Measurements from ENCODE around the gene ZBTB47. TPM values are rescaled to one million over a fixed set of nuclear protein-coding genes. Genes with fewer than 3 reads are reported as not detected.

The ZBTB47 gene
- total RNA-seq, 2 donors from 2014 or later, result 1.9 to 2.7 TPM

DNA sequence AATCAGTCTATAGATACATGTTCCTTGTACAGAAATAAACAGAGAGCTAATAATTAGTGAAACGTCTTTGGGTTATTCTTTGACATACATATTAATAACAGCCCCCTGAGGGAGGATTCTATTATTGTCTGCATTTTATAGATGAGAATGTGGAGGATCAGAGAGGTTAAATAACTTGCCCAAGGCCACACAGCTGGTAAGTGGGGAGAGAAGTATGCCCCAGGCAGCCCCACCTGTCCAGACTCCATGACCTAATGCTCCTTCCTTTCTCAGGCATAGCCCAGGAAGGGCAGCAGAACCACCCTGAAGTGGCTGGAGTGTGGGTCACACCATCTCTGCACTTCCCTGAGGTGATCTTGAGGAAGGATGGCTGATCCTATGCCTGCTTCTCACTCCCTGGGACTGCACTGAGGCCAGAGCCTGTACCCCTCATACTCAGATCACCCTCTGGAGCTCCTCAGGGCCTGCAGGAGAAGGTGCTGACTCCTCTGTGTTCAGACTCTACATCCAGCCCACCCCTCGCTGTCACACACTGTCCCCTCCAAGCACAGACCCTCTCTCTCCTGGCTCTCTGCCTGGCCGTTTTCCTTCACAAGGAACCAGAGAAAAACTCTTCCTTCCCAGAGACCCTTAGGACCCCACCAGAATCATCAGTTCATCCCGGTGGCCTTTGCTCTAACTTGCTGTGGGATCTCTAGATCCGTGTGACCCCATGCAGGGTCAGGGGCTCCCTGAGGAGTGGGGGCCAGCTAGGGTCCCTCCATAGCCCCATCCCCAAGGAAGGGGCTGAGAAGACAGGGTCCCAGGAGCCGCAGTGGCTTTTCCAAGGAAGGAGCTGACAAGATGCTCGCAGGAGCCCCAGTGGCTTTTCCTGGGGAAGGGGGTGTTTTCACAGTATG, 53.5 kb downstream of the ZBTB47 start:
- ATAC-seq (no peak), DNase-seq (ENCODE audit: low spot score) (peak; percentile 37)
- H3K4me3 Mint-ChIP-seq, result no peak overlapping the region
- no peaks in the 10 kb centered on the region for H3K4me1 Mint-ChIP-seq (ENCODE audit: low read depth in 2 of 2)
- H3K9me3 Mint-ChIP-seq, result no peaks in the 10 kb centered on the region
- H3K27ac Mint-ChIP-seq, result no peak overlapping the region
- H3K27me3 Mint-ChIP-seq, result no peaks in the 10 kb centered on the region
- no peaks in the 10 kb centered on the region for H3K36me3 Mint-ChIP-seq

DNA sequence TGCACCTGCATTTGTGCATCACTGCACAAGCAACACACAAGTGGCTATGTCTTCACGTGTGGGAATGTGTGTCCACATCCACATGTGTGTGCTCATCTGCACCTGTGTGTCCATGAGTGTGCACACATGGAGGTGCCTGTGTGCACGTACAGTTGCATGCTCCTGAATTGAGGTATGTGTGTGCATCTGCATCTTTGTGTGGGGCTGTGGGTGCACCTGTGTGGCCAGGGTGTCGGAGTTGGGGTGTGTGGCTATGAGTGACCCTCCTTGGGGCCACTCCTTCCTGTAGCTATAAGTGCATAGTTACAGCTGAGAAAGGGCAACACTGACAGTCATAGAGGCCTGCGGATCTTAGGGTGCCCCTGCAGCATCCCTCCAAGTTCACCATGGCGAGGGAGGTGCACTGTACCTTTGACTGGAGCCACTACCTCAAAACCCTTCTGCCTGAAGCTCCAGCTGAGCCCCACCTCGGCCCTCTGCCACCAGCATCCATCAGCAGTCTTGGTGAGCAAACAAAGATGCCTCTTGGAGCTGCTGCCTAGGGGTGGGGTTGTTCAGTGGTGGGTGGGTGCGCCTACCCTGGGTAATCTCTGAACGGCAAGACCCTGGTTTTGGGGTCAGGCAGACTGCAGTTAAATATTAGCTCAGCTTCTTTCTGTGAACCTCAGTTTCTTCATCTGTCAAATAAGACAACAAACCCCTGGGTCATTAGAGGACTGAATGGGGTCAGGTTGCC, 54.3 kb downstream of the ZBTB47 start:
- ATAC-seq, result no peak
- Mint-ChIP-seq H3K4me1 (ENCODE audit: low read depth in 2 of 2) (no peaks in the 10 kb centered on the region), H3K9me3 (no peaks in the 10 kb centered on the region), H3K27ac (no peak overlapping the region), H3K4me3 (no peak overlapping the region), H3K27me3 (no peaks in the 10 kb centered on the region), H3K36me3 (no peaks in the 10 kb centered on the region)
- no peak for DNase-seq (ENCODE audit: low spot score)

DNA sequence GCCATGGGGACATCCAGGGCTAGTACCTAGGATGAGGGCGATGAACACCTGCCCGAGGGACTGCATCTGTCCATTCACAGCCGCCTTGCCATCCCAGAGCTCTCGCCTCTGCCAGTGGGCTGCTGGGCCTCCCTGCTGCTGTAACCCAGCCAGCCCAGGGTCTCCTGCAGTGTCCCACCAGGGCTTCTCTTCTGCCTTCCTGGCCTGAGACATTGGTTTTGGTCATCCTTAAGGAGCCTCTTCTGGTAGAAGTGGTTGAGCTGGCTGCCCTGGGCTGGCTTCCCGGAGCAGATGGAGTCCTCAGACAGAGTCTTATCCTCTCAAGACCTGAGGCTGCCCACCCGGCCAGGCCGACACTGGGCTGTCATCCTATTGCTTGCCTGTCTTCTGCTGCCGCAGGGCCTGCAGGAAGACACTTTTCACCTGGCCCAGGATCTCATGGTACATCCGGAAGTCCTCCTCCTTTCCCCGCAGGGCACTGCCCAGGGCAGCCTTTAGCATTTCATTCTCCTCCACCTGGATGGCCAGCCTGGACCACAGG, 55.2 kb downstream of the ZBTB47 start:
- ATAC-seq, result no peak
- Mint-ChIP-seq H3K27me3 (peaks cover 0 to 3% of the 10 kb centered on the region in 2 donors), H3K4me1 (ENCODE audit: low read depth in 2 of 2) (no peaks in the 10 kb centered on the region), H3K4me3 (no peak overlapping the region), H3K36me3 (no peaks in the 10 kb centered on the region), H3K9me3 (no peaks in the 10 kb centered on the region), H3K27ac (no peak overlapping the region)
- DNase-seq (ENCODE audit: low spot score), result no peak

DNA sequence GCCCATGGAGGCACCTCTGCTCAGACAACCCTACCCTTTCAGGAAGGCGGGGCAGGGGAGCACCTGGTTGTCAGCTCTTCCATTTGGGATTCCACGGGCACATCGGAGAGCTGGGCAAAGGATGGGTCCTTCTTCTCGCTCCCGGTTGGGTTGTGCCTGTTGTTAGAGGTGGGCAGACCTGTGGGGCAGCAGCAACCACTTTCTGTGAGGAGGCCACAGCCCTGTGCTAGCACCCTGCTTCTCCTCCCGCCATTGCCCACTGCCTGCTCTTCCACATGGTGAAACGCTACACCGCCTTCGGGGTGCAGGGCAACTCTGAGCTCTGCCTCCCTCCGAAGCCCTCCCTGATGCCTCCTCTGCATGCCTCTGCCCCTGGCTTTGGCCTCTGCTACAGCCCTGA, 56.1 kb downstream of the ZBTB47 start:
- H3K4me3 Mint-ChIP-seq, result no peak overlapping the region
- no peaks in the 10 kb centered on the region for H3K36me3 Mint-ChIP-seq
- DNase-seq (ENCODE audit: low spot score), result peak; percentile 56
- no peak for ATAC-seq
- H3K4me1 Mint-ChIP-seq (ENCODE audit: low read depth in 2 of 2), result no peaks in the 10 kb centered on the region
- H3K9me3 Mint-ChIP-seq, result no peaks in the 10 kb centered on the region
- H3K27ac Mint-ChIP-seq, result no peak overlapping the region
- peaks cover 0 to 3% of the 10 kb centered on the region in 2 donors for H3K27me3 Mint-ChIP-seq

DNA sequence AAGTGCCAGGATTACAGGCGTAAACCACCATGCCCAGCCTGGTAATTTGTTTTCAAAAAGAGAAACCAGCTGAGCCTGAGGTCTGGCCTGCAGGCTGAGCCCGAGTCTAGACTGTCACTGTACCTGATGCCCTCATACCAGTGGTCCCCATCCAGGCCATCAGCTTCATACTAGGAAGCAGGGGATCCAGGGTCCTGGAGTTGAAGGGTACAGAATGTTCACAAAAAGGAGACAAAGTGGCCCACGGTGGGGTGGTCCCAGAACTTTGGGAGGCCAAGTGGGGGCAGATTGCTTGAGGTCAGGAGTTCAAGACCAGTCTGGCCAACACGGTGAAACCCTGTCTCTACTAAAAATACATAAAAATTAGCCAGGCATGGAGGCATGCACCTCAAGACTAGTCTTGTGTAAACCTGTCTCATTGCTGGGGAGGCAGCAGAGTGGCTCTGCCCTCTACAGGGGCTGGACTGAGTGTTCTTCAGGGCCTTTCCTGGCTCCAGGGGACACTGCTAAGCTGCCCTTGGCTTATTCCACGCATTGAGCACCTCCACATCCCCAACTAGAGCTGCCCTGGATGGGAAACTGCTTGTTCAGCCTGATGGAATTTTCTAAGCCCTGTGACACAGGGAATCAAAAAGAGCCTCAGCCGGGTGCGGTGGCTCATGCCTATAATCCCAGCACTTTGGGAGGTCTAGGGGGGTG, 57.0 kb downstream of the ZBTB47 start:
- no peaks in the 10 kb centered on the region for H3K9me3 Mint-ChIP-seq
- ATAC-seq (no peak), DNase-seq (ENCODE audit: low spot score) (peak; percentile 25)
- H3K27ac Mint-ChIP-seq, result no peak overlapping the region
- no peaks in the 10 kb centered on the region for H3K36me3 Mint-ChIP-seq
- H3K4me3 Mint-ChIP-seq, result no peak overlapping the region
- H3K4me1 Mint-ChIP-seq (ENCODE audit: low read depth in 2 of 2), result no peaks in the 10 kb centered on the region
- H3K27me3 Mint-ChIP-seq, result peaks cover 0 to 3% of the 10 kb centered on the region in 2 donors

DNA sequence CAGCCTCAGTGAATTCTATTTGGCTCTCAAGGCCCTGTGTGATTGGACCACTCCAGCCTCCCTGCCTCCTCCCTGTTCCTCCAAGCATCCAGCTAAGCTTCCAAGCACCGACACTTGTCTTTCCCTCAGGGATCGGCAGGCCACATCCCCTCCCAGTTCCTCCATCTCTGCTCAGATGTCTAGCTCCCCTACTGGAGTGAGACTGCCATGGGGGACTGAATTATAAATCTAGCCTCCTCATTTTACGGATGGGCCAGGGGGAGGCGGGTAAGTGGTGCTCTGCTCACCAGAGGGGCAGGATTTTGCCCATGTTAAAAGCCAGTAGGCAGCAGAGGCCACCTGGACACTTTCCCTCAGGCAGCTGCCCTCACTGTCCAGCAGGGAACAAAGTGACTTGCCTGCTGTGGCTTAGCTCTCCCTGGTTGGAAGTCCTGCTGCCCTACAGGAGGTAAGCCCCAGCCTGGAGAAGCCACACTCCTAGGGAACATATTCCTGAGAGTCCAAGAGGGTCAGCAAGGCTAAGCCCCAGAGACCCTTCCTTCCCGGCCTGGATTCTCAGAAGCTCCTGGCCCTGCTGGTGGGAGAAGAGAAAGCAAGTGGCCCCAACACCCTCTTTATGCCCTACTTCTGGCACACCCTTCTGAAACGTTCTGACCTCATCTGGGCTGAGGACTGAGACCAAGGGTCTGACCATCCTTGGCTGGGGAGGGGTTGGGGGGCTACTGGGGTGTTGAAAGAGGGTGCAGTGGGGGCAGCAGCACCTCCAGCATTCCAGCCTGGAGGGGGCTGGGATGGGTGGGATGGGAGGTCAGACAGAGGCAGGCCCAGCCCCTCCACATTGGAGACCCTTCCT, 58.2 kb downstream of the ZBTB47 start:
- no peaks in the 10 kb centered on the region for H3K9me3 Mint-ChIP-seq
- peak; percentile 39 for DNase-seq (ENCODE audit: low spot score)
- no peaks in the 10 kb centered on the region for H3K36me3 Mint-ChIP-seq
- no peak overlapping the region for H3K4me3 Mint-ChIP-seq
- no peaks in the 10 kb centered on the region for H3K4me1 Mint-ChIP-seq (ENCODE audit: low read depth in 2 of 2)
- peaks cover 0 to 3% of the 10 kb centered on the region in 2 donors for H3K27me3 Mint-ChIP-seq
- H3K27ac Mint-ChIP-seq, result no peak overlapping the region
- ATAC-seq, result no peak

DNA sequence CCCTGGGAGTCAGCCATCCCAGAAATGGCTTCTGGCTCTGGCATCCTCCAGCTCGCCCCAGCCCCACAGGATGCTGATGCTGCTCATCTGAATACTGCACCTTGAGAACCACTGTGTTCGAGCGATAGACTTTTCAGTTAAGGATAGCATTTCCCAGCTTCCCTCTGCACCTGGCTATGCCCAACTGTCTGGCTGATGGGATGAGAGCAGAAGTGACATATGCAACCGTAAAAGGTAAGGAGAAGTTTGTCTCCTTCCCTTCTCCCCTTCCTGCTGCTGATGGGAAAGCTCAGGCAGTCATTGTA, 58.8 kb downstream of the ZBTB47 start:
- H3K27ac Mint-ChIP-seq, result no peak overlapping the region
- no peaks in the 10 kb centered on the region for H3K36me3 Mint-ChIP-seq
- peaks cover 0 to 3% of the 10 kb centered on the region in 2 donors for H3K27me3 Mint-ChIP-seq
- H3K9me3 Mint-ChIP-seq, result no peaks in the 10 kb centered on the region
- H3K4me3 Mint-ChIP-seq, result no peak overlapping the region
- DNase-seq (ENCODE audit: low spot score) (peak; percentile 37), ATAC-seq (no peak)
- no peaks in the 10 kb centered on the region for H3K4me1 Mint-ChIP-seq (ENCODE audit: low read depth in 2 of 2)

DNA sequence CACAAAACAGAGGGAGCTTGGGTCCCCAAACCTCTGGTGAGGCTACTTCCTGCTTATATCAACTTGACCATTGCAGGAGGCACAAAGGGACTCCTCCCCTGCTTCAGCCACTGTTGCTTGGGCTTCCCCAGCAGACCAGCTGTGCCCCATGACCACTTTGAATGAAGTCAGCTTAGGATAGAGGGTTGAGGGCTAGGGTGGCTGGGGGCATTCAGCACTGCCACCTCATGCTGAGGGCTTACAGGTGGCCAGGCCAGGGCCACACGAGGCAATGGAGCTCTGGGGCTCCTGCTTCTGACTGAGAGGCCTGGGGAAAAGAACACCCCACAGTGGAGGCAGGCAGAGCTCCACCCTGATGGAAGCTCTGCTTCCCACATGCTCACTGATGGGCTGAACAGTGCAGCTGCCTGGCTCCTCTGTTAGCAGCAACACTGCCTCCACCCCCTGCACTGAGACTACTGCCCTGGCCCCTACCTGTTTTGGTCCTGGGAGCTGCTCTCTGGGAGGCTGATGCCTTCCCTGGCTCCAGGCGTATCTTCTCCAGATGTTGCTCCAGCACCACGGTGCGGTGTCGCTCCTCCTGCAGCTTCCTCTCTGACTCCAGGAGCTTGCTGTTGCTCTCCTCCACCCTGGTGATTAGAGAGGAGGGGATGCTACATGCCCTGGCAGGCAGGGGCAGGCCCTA, 59.3 kb downstream of the ZBTB47 start:
- Mint-ChIP-seq H3K27me3 (peaks cover 0 to 3% of the 10 kb centered on the region in 2 donors), H3K36me3 (no peaks in the 10 kb centered on the region), H3K27ac (no peak overlapping the region), H3K9me3 (no peaks in the 10 kb centered on the region), H3K4me1 (ENCODE audit: low read depth in 2 of 2) (no peaks in the 10 kb centered on the region), H3K4me3 (no peak overlapping the region)
- DNase-seq (ENCODE audit: low spot score), result peak; percentile 1
- no peak for ATAC-seq

DNA sequence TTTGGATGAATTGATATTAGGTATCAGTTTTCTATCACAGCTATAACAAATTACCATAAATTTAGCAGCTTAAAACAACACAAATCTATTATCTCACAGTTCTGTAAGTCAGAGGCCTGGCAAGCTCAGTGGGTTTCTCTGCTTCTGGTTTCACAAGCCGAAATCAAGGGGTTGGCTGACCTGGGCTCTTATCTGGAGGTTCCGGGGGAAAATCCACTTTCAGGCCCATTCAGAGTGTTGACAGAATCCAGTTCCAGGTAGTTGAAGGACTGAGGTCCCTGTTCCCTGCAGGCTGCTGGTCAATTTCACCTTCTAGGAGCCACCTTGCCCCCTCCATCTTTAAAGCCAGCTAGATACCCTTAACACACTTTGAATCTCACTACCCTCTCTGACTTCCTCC, 60.2 kb downstream of the ZBTB47 start:
- no peak for DNase-seq (ENCODE audit: low spot score)
- H3K4me1 Mint-ChIP-seq (ENCODE audit: low read depth in 2 of 2), result no peaks in the 10 kb centered on the region
- H3K9me3 Mint-ChIP-seq, result no peaks in the 10 kb centered on the region
- ATAC-seq, result no peak
- H3K27me3 Mint-ChIP-seq, result peaks cover 0 to 3% of the 10 kb centered on the region in 2 donors
- H3K27ac Mint-ChIP-seq, result no peak overlapping the region
- no peak overlapping the region for H3K4me3 Mint-ChIP-seq
- H3K36me3 Mint-ChIP-seq, result no peaks in the 10 kb centered on the region

DNA sequence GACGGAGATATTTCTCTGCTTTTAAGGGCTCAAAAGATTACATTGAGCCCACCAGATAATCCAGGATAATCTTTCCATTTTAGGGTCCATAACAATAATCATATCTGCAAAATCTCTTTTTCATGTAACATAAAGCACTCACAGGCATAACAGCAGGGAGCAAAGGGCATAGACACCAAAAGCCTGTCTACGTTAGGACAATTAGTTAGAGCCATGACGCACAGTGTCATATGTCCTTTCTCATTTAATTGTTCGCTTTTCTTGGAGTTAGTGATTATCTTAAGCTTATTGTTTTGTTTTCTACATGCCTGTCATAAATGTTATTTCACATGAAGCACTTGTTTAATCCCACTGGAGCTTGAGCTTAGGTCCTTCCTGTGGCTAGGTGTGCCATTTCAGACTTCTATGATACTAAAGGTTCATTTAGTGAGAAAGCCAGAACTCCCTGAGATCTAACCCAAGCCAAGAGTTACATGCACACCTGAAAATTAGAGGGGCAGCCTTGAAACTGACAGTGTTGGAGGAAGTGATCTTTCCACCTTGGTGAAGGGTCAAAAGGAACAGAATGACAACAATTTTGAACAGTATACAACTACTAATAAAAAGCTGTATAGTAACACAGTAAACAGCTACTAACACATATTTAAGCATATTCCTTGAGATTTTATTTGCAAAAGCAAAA, 60.8 kb downstream of the ZBTB47 start:
- no peak for ATAC-seq
- no peak for DNase-seq (ENCODE audit: low spot score)
- no peaks in the 10 kb centered on the region for H3K36me3 Mint-ChIP-seq
- no peaks in the 10 kb centered on the region for H3K9me3 Mint-ChIP-seq
- peaks cover 0 to 5% of the 10 kb centered on the region in 2 donors for H3K27me3 Mint-ChIP-seq
- H3K27ac Mint-ChIP-seq, result no peak overlapping the region
- H3K4me3 Mint-ChIP-seq, result no peak overlapping the region
- no peaks in the 10 kb centered on the region for H3K4me1 Mint-ChIP-seq (ENCODE audit: low read depth in 2 of 2)

Data from natural killer cell treated with Interleukin-12 subunit alpha and Interleukin-12 subunit beta and Interleukin-15 and Interleukin-18, amount 100 ng/mL, for 72 hours (primary cell).